CD14-positive monocyte (primary cell): ENCODE results near the gene WDR45B. TPM values are rescaled to one million over a fixed set of nuclear protein-coding genes. Genes with fewer than 3 reads are reported as not detected.

Experiments used
- DNase-seq, 3 donors: peaks; one replicate each; pipeline ENCODE4 v3.0.0-alpha.2; 2011 to 2022
- H2AFZ ChIP-seq: 2 replicates; pipeline ENCODE4 v1.6.0; 2012; ENCODE audit warnings: mild to moderate bottlenecking, low read depth, low read length, inconsistent platforms; ENCODE audit not compliant: insufficient read depth, poor library complexity, severe bottlenecking
- H3K27ac ChIP-seq, 2 donors: 1 replicate in 1 of 2; 2 replicates in 1 of 2; pipeline ENCODE4 v1.5.1; 2012 to 2013; ENCODE audit warnings: low read length in 2 of 2, control low read depth in 1 of 2, inconsistent platforms in 1 of 2, low read depth in 1 of 2, mild to moderate bottlenecking in 1 of 2
- H3K27me3 ChIP-seq, 2 donors: one replicate each; pipeline versions ENCODE4 v1.6.0 to v1.6.1; 2011 to 2013; ENCODE audit warnings: low read length in 2 of 2; ENCODE audit not compliant: control insufficient read depth in 2 of 2, insufficient read depth in 2 of 2
- H3K36me3 ChIP-seq, 2 donors: replicated peaks in 1 of 2; 1 replicate in 1 of 2; 2 replicates in 1 of 2; pipeline versions ENCODE4 v1.5.1 to v1.6.1; 2012 to 2013; ENCODE audit warnings: low read length in 2 of 2, control low read depth in 1 of 2, inconsistent platforms in 1 of 2, mild to moderate bottlenecking in 1 of 2; ENCODE audit not compliant: insufficient read depth in 2 of 2, control insufficient read depth in 1 of 2
- H3K4me1 ChIP-seq, 2 donors: 1 replicate in 1 of 2; 2 replicates in 1 of 2; pipeline versions ENCODE4 v1.5.1 to v1.6.1; 2012 to 2013; ENCODE audit warnings: low read length in 2 of 2, control low read depth in 1 of 2, inconsistent platforms in 1 of 2, mild to moderate bottlenecking in 1 of 2, moderate library complexity in 1 of 2; ENCODE audit not compliant: insufficient read depth in 2 of 2, control insufficient read depth in 1 of 2
- H3K4me2 ChIP-seq: replicated peaks from 2 replicates; pipeline ENCODE3; 2012; ENCODE audit warnings: low read length, moderate library complexity, mild to moderate bottlenecking; ENCODE audit not compliant: poor library complexity, severe bottlenecking; ENCODE audit errors: extremely low read depth
- H3K4me3 ChIP-seq, 3 experiments: fragments of 200-600 bp in 1 of 3; sonication (generic) in 1 of 3; replicated peaks in 1 of 3; 1 replicate in 2 of 3; 2 replicates in 1 of 3; pipeline ENCODE4 v1.5.1; 2011 to 2013; ENCODE audit warnings: low read length in 3 of 3, mild to moderate bottlenecking in 3 of 3, control low read depth in 2 of 3, low read depth in 2 of 3, inconsistent platforms in 1 of 3, moderate library complexity in 1 of 3
- H3K79me2 ChIP-seq: 2 replicates; pipeline ENCODE4 v1.6.0; 2012; ENCODE audit warnings: mild to moderate bottlenecking, control low read depth, inconsistent platforms, low read length, moderate library complexity; ENCODE audit not compliant: insufficient read depth
- H3K9ac ChIP-seq: 2 replicates; pipeline ENCODE4 v1.6.0; 2017; ENCODE audit warnings: low read length, mild to moderate bottlenecking; ENCODE audit not compliant: insufficient read depth, poor library complexity, severe bottlenecking
- H3K9me3 ChIP-seq, 2 donors: replicated peaks in 1 of 2; 1 replicate in 1 of 2; 2 replicates in 1 of 2; pipeline versions ENCODE4 v1.5.1 to v1.6.1; 2012 to 2013; ENCODE audit warnings: low read length in 2 of 2, control low read depth in 1 of 2; ENCODE audit not compliant: control insufficient read depth in 1 of 2, insufficient read depth in 1 of 2
- H4K20me1 ChIP-seq: 2 replicates; pipeline ENCODE4 v1.6.0; 2012; ENCODE audit warnings: mild to moderate bottlenecking, low read length, control low read depth, moderate library complexity; ENCODE audit not compliant: insufficient read depth
- H3K27ac Mint-ChIP-seq, 7 donors: one replicate each; pipeline ENCODE4 v1.8.0; 2020; ENCODE audit warnings: mild to moderate bottlenecking in 7 of 7, mixed read lengths in 7 of 7, moderate library complexity in 6 of 7, inconsistent platforms in 2 of 7
- H3K27me3 Mint-ChIP-seq, 3 donors: one replicate each; pipeline ENCODE4 v1.8.0; 2021 to 2022; ENCODE audit warnings: low read depth in 3 of 3, mild to moderate bottlenecking in 3 of 3, mixed read lengths in 3 of 3, moderate library complexity in 3 of 3, inconsistent platforms in 1 of 3
- H3K36me3 Mint-ChIP-seq, 2 donors: one replicate each; pipeline ENCODE4 v1.8.0; 2020; ENCODE audit warnings: mixed read lengths in 2 of 2, inconsistent platforms in 1 of 2, mild to moderate bottlenecking in 1 of 2
- H3K4me1 Mint-ChIP-seq: one replicate; pipeline ENCODE4 v1.8.0; 2020; ENCODE audit warnings: mild to moderate bottlenecking, mixed read lengths
- H3K4me3 Mint-ChIP-seq, 2 donors: one replicate each; pipeline ENCODE4 v1.8.0; 2020; ENCODE audit warnings: mild to moderate bottlenecking in 2 of 2, mixed read lengths in 2 of 2, moderate library complexity in 1 of 2
- H3K9me3 Mint-ChIP-seq, 7 donors: one replicate each; pipeline ENCODE4 v1.8.0; 2020 to 2022; ENCODE audit warnings: mixed read lengths in 7 of 7, mild to moderate bottlenecking in 6 of 7, moderate library complexity in 6 of 7, inconsistent platforms in 2 of 7
- CTCF ChIP-seq: fragments of 200-600 bp; IDR thresholded peaks from one replicate; pipeline ENCODE4 v1.8.0; 2022; ENCODE audit warnings: antibody characterized with exemption, mild to moderate bottlenecking
- WGBS: methylation state at CpG from one replicate; pipeline ENCODE4 v1.1.5; 2013; ENCODE audit warnings: missing lambda C conversion rate; ENCODE audit not compliant: insufficient coverage; 5-methylcytosine and 5-hydroxymethylcytosine counted together
- intact Hi-C, 2 donors: fragments of 100-400 bp; cut with micrococcal nuclease; formaldehyde crosslinking; loops; one replicate each; pipeline versions ENCODE4 v1.15.0 to v1.15.1; 2023
- polyA plus RNA-seq, 3 donors: library from polyadenylated mRNA; depleted of rRNA in 1 of 3; unstranded in 2 of 3; stranded (reverse) in 1 of 3; fragments of 300-500 nt in 2 of 3; fragments of >200 nt in 1 of 3; fragmentation: Illumina TruSeq in 2 of 3; gene quantifications; 1 replicate in 2 of 3; 2 replicates in 1 of 3; pipeline ENCODE4 v1.2.3, GENCODE V29; 2012 to 2021

Gene WDR45B
- polyA plus RNA-seq, 3 donors = 42.6 to 82.6 (median 60.3) TPM

GRCh38 chr17:82658331-82658730 is 10.1 kb upstream of the WDR45B start:
- intact Hi-C loops = no loop called here
- TF ChIP-seq CTCF = no peak
- no peak overlapping the region for H2AFZ ChIP-seq
- Mint-ChIP-seq H3K9me3 (peaks cover 0 to 2% (median 0%) of the 10 kb centered on the region in 7 donors), H3K36me3 (no peaks in the 10 kb centered on the region), H3K4me3 (no peak overlapping the region), H3K27me3 (peaks cover 0 to 2% (median 1%) of the 10 kb centered on the region in 3 donors), H3K4me1 (peaks cover 17% of the 10 kb centered on the region), H3K27ac (peak overlapping the region in 1 of 7 donors; percentile 23)
- no peaks in the 10 kb centered on the region for H3K79me2 ChIP-seq
- peaks cover 18 to 22% of the 10 kb centered on the region in 2 donors for H3K4me1 ChIP-seq
- H3K36me3 ChIP-seq = no peaks in the 10 kb centered on the region
- H3K9me3 ChIP-seq = no peaks in the 10 kb centered on the region
- H3K9ac ChIP-seq = no peak overlapping the region
- no peak overlapping the region for H3K4me2 ChIP-seq
- WGBS = 93% methylated on average over 23 of the region's 23 CpGs
- H3K4me3 ChIP-seq = no peak overlapping the region
- H3K27ac ChIP-seq = no peak overlapping the region
- DNase-seq = no peak
- no peaks in the 10 kb centered on the region for H3K27me3 ChIP-seq
- no peaks in the 10 kb centered on the region for H4K20me1 ChIP-seq

GRCh38 chr17:82657926-82658325 is 9.7 kb upstream of the WDR45B start:
- H3K4me2 ChIP-seq = no peak overlapping the region
- H3K4me3 ChIP-seq = no peak overlapping the region
- no peaks in the 10 kb centered on the region for H4K20me1 ChIP-seq
- Mint-ChIP-seq H3K36me3 (no peaks in the 10 kb centered on the region), H3K27me3 (peaks cover 0 to 2% (median 1%) of the 10 kb centered on the region in 3 donors), H3K4me1 (peaks cover 17% of the 10 kb centered on the region), H3K27ac (no peak overlapping the region), H3K4me3 (no peak overlapping the region), H3K9me3 (peaks cover 0 to 2% (median 0%) of the 10 kb centered on the region in 7 donors)
- H3K79me2 ChIP-seq = no peaks in the 10 kb centered on the region
- intact Hi-C loops = no loop called here
- DNase-seq = no peak
- no peak for TF ChIP-seq CTCF
- 95% methylated on average over 18 of the region's 19 CpGs for WGBS
- H2AFZ ChIP-seq = no peak overlapping the region
- H3K27ac ChIP-seq = no peak overlapping the region
- H3K9me3 ChIP-seq = no peaks in the 10 kb centered on the region
- no peaks in the 10 kb centered on the region for H3K27me3 ChIP-seq
- no peak overlapping the region for H3K9ac ChIP-seq
- H3K4me1 ChIP-seq = peaks cover 18 to 22% of the 10 kb centered on the region in 2 donors
- H3K36me3 ChIP-seq = no peaks in the 10 kb centered on the region
